ENCODE results near the gene KHSRP. TPM values are rescaled to one million over a fixed set of nuclear protein-coding genes. Genes with fewer than 3 reads are reported as not detected.

Gene KHSRP
- total and polyA plus RNA-seq, 10 of the 15 experiments (the other 5 are each of a cell fraction or from before 2014, with no cell fraction given), result 4.8 to 440 (median 82.0) TPM

GRCh38 chr19:6392221-6393073 is 32.2 kb downstream of the KHSRP start:
- Histone ChIP-seq H3K36me3 (ENCODE audit: control insufficient read depth in 2 of 2, insufficient read depth in 2 of 2, low read length in 1 of 2) (peaks cover 9 to 25% of the 10 kb centered on the region in 2 experiments; a peak in 3 of 4 replicates), H3K4me2 (ENCODE audit: control insufficient read depth, insufficient read depth) (peak overlapping the region; percentile 97), H3K27me3 (replicated peaks in 1 of 2; ENCODE audit: control insufficient read depth in 2 of 2, insufficient read depth in 2 of 2, low read length in 1 of 2) (no peaks in the 10 kb centered on the region), H3K9ac (ENCODE audit: control insufficient read depth, insufficient read depth, low read length) (peak overlapping the region; percentile 78), H3K9me3 (replicated peaks; ENCODE audit: control insufficient read depth, insufficient read depth, low read length) (no peaks in the 10 kb centered on the region), H3K4me3 (peak overlapping the region; percentile 99), H2AFZ (ENCODE audit: control insufficient read depth, low read depth, low read length) (peak overlapping the region; percentile 99), H3K4me1 (ENCODE audit: control insufficient read depth, insufficient read depth, low read length) (peaks cover 11% of the 10 kb centered on the region), H3K79me2 (ENCODE audit: control insufficient read depth, insufficient read depth, low read length) (peaks cover 22% of the 10 kb centered on the region), H3K27ac (ENCODE audit: control insufficient read depth, insufficient read depth) (peak overlapping the region; percentile 93), H4K20me1 (ENCODE audit: control insufficient read depth, insufficient read depth) (no peaks in the 10 kb centered on the region)
- SMC1A ChIA-PET (ENCODE audit: uncharacterized antibody, unreplicated experiment), result interaction anchor here (0.6 to 1.4 kb wide), 5 partner anchors 9 to 89 kb away, joined by 3 to 4 read pairs (median 3); partner anchors contain the start of genes ALKBH7 and DENND1C
- CTCF ChIA-PET, result interaction anchor here (1.0 to 1.1 kb wide), 2 partner anchors 112 to 266 kb away, joined by 3 to 4 read pairs; no protein-coding TSS in a partner anchor
- DNase-seq (ENCODE audit: low read depth, low spot score) (no peak), FAIRE-seq (peak; percentile 75), ATAC-seq (peak; percentile 35)
- POLR2A ChIA-PET, result interaction anchor here (0.6 to 1.9 kb wide), 2 partner anchors 20 to 25 kb away, joined by 3 to 12 read pairs; partner anchors contain the start of gene ALKBH7
- 7% methylated on average over 30 of the region's 30 CpGs for WGBS (ENCODE audit: insufficient coverage, insufficient replicate concordance, low lambda C conversion rate, missing lambda C conversion rate)
- in situ Hi-C loops (cut with MboI), result no loop called here
- RAD21 ChIA-PET (ENCODE audit: unreplicated experiment), result interaction anchor here (1.0 to 1.6 kb wide), 2 partner anchors 20 to 66 kb away, joined by 3 to 5 read pairs; partner anchors contain the start of gene ALKBH7
- BruUV-seq (replicated peaks), result TSS peak; percentile 82
- intact Hi-C loops (cut with micrococcal nuclease; ENCODE audit: unreplicated experiment), result loop anchor here (1.0 to 10.0 kb wide), 2 partner anchors 33 to 112 kb away; partner anchors contain the start of gene TUBB4A
- TF ChIP-seq RFX5 (IDR thresholded peaks at IDR 0.05; ENCODE audit: low read depth, low read length) (no peak), TAF1 (IDR thresholded peaks at IDR 0.05; ENCODE audit: borderline replicate concordance, low read depth, low read length) (no peak), SKIL (IDR thresholded peaks at IDR 0.05; ENCODE audit: low read depth, poor library complexity, severe bottlenecking) (no peak), NR2F1 (conservative IDR thresholded peaks at IDR 0.05) (peak; percentile 87), STAT1 (conservative IDR thresholded peaks at IDR 0.05) (no peak), MTA3 (IDR thresholded peaks at IDR 0.05; ENCODE audit: borderline replicate concordance, low read length) (no peak), YBX1 (IDR thresholded peaks at IDR 0.05) (no peak), IKZF2 (IDR thresholded peaks at IDR 0.05) (no peak), POLR2AphosphoS2 (IDR thresholded peaks at IDR 0.05; ENCODE audit: low read depth, low read length) (no peak), ETV6 (conservative IDR thresholded peaks at IDR 0.05 in 1 of 2, IDR thresholded peaks at IDR 0.05 in 1 of 2; ENCODE audit: borderline replicate concordance in 1 of 2, low read depth in 1 of 2) (no peak), ATF7 (IDR thresholded peaks at IDR 0.05; ENCODE audit: low read depth) (no peak), HDAC2 (IDR thresholded peaks at IDR 0.05) (no peak), SUPT20H (IDR thresholded peaks at IDR 0.05; ENCODE audit: borderline replicate concordance, control insufficient read depth, low read depth, low read length) (no peak), POU2F2 (IDR thresholded peaks at IDR 0.05; ENCODE audit: borderline replicate concordance, low read depth, low read length) (no peak)
- TF ChIP-seq, protein P1, sequence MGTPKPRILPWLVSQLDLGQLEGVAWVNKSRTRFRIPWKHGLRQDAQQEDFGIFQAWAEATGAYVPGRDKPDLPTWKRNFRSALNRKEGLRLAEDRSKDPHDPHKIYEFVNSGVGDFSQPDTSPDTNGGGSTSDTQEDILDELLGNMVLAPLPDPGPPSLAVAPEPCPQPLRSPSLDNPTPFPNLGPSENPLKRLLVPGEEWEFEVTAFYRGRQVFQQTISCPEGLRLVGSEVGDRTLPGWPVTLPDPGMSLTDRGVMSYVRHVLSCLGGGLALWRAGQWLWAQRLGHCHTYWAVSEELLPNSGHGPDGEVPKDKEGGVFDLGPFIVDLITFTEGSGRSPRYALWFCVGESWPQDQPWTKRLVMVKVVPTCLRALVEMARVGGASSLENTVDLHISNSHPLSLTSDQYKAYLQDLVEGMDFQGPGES (IDR thresholded peaks at IDR 0.05), result no peak
- TF ChIP-seq, protein P2, sequence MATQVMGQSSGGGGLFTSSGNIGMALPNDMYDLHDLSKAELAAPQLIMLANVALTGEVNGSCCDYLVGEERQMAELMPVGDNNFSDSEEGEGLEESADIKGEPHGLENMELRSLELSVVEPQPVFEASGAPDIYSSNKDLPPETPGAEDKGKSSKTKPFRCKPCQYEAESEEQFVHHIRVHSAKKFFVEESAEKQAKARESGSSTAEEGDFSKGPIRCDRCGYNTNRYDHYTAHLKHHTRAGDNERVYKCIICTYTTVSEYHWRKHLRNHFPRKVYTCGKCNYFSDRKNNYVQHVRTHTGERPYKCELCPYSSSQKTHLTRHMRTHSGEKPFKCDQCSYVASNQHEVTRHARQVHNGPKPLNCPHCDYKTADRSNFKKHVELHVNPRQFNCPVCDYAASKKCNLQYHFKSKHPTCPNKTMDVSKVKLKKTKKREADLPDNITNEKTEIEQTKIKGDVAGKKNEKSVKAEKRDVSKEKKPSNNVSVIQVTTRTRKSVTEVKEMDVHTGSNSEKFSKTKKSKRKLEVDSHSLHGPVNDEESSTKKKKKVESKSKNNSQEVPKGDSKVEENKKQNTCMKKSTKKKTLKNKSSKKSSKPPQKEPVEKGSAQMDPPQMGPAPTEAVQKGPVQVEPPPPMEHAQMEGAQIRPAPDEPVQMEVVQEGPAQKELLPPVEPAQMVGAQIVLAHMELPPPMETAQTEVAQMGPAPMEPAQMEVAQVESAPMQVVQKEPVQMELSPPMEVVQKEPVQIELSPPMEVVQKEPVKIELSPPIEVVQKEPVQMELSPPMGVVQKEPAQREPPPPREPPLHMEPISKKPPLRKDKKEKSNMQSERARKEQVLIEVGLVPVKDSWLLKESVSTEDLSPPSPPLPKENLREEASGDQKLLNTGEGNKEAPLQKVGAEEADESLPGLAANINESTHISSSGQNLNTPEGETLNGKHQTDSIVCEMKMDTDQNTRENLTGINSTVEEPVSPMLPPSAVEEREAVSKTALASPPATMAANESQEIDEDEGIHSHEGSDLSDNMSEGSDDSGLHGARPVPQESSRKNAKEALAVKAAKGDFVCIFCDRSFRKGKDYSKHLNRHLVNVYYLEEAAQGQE (IDR thresholded peaks at IDR 0.05; ENCODE audit: low read depth, low read length), result no peak

Measured in GM12878 (cell line).